NCI-H1105 treated with DMSO at 0.1 percent for 48 hours (cell line): ENCODE measurements around the gene SLC52A3.
"Not testable (repeated sequence)": the region's sequence is repeated elsewhere in the genome, so short reads cannot be mapped to it uniquely, and the experiment has no call there.

Experiments
- DNase-seq: peaks from one replicate; lab custom pipeline; 2025; lab: John Stamatoyannopoulos, UW

The SLC52A3 gene

DNA sequence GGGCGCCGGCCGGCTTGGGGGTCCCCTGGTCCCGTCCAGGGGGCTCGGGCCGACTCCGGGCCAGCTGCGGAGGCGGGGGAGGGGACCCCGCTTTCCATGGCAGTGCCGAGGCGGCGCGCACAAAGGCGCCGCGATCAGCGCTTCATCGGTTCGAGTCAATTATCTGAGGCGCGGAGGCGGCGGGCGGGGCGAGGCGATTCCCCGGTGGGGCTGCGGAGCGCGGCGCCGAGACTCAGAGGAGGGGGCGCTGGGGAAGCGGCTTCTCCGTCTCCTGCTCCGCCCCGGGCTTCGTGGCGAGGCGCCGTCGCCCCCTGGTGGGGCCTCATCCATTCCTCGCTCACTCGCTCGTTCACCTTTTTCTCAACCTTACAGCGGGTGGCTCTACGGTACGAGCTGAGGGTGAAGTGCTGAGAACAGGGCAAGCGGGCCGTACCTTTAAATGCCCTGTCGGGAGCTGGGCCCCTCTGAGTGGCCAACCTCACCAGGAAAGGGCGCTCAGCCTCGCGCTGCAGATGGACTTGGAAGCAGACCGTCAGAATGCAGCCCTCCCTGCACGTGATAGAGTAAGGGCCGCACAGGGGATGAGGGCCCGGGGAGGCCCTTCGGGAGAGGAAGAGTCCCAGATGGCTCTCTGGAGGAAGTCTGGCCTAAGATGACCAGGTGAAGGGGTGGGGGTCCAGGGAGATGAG, 39.9 kb downstream of the SLC52A3 start:
- peak; percentile 58 for DNase-seq

GRCh38 chr20:726160-726559, 42.1 kb downstream of the SLC52A3 start:
- DNase-seq, result no peak

DNA sequence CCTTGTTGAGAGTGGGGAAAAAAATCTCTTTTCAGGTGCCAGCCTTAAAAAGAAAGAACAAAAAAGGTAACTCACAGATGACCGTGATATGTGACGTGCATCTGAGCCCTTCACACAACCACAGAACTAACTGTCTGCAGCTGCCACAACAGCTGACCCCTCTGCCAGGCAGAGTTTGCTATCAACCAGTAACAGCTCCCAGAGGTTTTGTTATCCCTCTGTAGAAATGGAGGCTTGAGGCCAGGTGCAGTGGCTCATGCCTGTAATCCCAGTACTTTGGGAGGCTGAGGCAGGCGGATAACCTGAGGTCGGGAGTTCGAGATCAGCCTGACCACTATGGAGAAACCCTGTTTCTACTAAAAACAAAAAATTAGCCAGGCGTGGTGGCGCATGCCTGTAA, 42.8 kb downstream of the SLC52A3 start:
- no peak for DNase-seq

DNA sequence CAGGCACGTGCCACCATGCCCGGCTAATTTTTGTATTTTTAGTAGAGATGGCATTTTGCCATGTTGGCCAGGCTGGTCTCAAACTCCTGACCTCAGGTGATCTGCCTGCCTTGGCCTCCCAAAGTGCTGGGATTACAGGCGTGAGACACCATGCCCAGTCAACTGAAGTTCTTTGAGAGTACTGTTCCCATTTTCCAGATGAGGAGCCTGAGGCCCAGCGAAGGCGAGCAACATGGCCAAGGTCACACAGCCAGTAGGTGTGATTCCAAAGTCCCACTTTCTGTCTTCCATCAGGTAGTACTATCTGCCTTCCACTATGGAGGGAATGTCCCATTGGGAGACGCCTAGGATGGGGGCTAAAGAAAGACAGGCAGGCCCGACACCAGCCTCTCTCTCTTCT, 43.5 kb downstream of the SLC52A3 start:
- DNase-seq, result not testable (repeated sequence)

DNA sequence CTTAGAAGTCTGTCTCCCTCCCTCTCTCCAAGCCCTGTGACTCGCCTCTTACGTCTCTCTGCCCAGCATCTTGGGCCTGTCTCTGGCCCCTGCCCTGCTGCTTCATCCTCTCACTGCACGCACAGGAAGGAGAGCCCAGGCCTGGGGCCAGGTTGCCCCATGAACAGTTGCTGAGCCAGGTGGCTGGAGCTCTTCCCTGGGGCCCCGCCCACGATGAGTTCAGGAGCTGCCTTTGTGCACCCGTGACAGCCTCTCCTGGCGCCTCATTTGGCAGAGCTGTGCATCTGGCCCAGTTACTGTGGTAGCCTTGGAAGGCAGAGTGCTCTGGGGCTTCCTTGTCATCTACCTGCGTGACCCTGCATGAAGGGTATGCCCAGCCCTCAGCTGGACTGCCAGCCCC, 44.5 kb downstream of the SLC52A3 start:
- no peak for DNase-seq

GRCh38 chr20:722822-723644, 45.3 kb downstream of the SLC52A3 start:
- DNase-seq, result no peak

DNA sequence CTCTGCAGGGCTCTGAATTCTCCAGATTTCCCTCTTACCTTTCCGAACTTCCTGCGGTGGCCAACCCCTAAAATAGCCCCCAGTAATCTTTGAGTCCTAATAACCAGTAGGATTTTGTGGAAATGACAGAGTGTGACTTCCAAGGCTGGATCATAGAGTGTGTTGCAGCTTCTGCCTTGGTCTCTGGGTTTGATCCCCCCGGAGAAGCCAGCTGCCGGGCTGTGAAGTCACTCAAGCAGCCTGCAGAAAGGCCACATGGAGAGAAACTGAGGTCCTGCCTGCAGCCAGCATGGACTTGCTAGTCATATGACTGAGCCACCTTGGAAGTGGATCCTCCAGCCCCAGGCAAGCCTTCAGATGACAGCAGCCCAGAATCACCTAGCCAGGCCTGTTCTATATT, 46.4 kb downstream of the SLC52A3 start:
- no peak for DNase-seq

GRCh38 chr20:719816-720215, 48.5 kb downstream of the SLC52A3 start:
- DNase-seq, result no peak

- DNase-seq, result no peak
Observed at GRCh38 chr20:719068-719467, 49.2 kb downstream of the SLC52A3 start.

GRCh38 chr20:717832-718231, 50.5 kb downstream of the SLC52A3 start:
- no peak for DNase-seq

DNA sequence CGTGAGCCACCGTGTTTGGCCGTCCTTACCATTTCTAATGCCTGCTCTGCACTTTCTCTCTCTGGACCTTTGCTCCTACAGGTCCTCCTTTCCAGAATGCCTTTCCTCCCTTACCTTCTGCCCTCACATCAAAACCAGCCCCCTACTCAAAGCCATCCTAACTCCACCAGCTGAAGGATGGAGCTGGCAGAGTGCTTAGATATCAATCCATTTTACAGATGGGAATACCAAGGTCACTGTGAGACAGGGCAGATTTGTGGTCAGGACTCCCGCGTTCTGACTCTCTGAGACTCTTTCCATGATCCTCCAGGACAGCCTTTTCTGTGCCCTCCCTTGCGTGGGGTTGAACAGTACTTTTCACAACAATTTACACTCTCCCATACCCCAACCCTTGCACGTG, 51.0 kb downstream of the SLC52A3 start:
- DNase-seq, result no peak

DNA sequence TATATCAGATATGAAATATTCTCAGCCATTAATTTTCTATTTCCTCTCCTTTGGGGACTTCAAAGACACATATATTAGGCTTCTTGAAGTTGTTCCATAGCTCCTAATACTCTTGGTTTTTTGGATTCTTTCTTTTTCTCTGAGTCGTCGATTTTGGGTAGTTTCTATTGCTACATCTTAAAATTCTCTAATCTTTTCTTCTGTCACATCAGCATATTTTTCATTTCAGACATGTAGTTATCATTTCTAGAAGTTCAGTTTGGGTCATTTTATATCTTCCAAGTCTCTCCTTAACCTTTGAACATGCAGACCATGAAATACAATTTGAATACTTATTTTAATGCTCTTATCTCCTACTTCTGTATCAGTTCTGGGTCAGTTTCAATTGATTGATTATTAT, 53.8 kb downstream of the SLC52A3 start:
- no peak for DNase-seq

GRCh38 chr20:711576-711975, 56.7 kb downstream of the SLC52A3 start:
- DNase-seq, result no peak

DNA sequence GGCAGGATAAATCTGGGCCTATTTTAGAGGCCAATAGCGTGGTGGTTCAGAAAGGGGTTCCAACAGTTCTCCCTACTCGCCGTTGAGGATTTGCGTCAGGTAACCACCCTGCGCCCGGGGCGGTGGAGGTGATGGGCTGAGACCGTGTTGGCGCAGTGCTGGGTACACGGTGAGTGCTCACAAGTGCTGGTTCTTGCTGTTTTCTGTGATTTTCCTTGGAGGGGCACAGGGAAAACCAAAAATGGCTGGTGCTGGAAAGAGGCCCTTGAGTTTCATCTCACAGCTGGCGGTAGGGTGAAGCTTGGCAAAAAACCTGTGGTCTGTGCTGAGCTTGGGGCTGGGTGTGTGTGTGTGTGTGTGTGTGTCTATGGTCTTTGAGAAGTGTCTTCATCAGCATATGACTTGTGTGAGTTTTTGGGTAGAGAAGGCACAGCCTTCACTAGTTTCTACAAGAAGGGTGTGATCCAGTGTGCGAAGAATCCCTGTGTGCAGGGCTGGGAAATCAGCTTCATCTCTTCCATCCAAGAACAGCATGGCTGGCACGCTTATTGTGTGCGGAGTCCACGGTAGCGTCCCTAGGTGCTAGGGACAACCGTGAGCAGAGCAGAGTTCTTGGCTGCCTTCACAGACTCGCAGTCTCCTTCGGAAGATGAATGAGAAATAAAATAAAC, 57.4 kb downstream of the SLC52A3 start:
- no peak for DNase-seq
